HUES6 (cell line): ENCODE results near the gene POLE.

Source experiments
- H3K27ac ChIP-seq: 2 replicates; pipeline ENCODE4 v1.7.0; 2013; ENCODE audit warnings: low read depth, mild to moderate bottlenecking, low read length, inconsistent platforms
- H3K27me3 ChIP-seq: 2 replicates; pipeline ENCODE4 v1.6.1; 2013; ENCODE audit warnings: low read length; ENCODE audit not compliant: control insufficient read depth, insufficient read depth
- H3K36me3 ChIP-seq: 2 replicates; pipeline ENCODE4 v1.6.1; 2013; ENCODE audit warnings: low read length; ENCODE audit not compliant: control insufficient read depth, insufficient read depth
- H3K4me1 ChIP-seq: 2 replicates; pipeline ENCODE4 v1.6.1; 2013; ENCODE audit warnings: low read length; ENCODE audit not compliant: control insufficient read depth, insufficient read depth
- H3K4me3 ChIP-seq: 2 replicates; pipeline ENCODE4 v1.5.1; 2013; ENCODE audit warnings: low read depth, low read length
- H3K9ac ChIP-seq: one replicate; pipeline ENCODE4 v1.6.1; 2013; ENCODE audit warnings: mild to moderate bottlenecking, low read length
- H3K9me3 ChIP-seq: 2 replicates; pipeline ENCODE4 v1.6.1; 2013; ENCODE audit warnings: low read depth, low read length; ENCODE audit not compliant: control insufficient read depth, insufficient read depth

The POLE gene, protein sequence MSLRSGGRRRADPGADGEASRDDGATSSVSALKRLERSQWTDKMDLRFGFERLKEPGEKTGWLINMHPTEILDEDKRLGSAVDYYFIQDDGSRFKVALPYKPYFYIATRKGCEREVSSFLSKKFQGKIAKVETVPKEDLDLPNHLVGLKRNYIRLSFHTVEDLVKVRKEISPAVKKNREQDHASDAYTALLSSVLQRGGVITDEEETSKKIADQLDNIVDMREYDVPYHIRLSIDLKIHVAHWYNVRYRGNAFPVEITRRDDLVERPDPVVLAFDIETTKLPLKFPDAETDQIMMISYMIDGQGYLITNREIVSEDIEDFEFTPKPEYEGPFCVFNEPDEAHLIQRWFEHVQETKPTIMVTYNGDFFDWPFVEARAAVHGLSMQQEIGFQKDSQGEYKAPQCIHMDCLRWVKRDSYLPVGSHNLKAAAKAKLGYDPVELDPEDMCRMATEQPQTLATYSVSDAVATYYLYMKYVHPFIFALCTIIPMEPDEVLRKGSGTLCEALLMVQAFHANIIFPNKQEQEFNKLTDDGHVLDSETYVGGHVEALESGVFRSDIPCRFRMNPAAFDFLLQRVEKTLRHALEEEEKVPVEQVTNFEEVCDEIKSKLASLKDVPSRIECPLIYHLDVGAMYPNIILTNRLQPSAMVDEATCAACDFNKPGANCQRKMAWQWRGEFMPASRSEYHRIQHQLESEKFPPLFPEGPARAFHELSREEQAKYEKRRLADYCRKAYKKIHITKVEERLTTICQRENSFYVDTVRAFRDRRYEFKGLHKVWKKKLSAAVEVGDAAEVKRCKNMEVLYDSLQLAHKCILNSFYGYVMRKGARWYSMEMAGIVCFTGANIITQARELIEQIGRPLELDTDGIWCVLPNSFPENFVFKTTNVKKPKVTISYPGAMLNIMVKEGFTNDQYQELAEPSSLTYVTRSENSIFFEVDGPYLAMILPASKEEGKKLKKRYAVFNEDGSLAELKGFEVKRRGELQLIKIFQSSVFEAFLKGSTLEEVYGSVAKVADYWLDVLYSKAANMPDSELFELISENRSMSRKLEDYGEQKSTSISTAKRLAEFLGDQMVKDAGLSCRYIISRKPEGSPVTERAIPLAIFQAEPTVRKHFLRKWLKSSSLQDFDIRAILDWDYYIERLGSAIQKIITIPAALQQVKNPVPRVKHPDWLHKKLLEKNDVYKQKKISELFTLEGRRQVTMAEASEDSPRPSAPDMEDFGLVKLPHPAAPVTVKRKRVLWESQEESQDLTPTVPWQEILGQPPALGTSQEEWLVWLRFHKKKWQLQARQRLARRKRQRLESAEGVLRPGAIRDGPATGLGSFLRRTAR (N-terminal part only)

DNA sequence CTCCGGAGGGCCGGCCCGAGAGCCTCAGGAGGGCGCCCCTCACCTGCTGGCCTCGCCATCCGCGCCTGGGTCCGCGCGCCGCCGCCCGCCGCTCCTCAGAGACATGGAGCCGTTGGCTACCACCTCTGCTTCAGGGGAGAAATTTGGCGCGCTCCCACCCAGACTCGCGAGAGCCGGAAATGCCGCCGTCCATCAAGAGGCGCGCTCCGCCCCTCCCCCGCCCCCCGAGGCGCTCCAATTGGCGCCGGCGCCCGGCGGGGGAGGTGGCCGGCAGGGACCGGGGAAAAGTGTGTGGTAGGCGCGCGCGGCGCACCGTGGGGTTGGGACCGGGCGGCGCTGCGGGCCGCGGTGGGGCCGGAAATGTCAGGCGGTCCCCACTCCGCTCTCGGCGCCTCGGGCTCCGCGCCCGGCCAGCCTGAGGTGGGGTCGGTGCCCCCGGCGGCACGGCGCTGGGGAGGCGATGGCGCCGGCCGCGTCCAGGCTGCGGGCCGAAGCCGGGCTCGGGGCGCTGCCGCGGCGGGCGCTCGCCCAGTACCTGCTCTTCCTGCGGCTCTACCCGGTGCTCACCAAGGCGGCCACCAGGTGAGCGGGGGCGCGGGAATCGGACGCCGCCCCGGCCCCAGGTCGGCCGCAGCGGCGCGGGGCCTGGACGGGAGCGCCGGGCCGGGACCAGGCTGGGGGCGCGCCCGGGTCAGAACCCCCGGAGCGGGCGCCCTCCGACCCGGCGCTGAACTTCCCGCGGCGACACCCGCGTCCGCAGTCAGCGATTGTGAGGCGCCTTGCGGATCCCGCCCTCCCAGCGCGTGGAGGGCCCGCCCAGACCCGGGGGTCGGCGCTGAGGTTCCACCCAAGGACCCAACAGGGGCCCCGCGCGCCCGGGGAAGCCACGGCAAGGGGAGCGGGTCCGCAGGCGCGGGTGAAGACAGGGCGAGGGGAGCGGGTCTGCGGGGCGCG is at the start of gene POLE, which contains the start of gene PXMP2:
Gene POLE, minus strand, starts transcription at position 132 of the 954 bp plus-strand sequence. Its CDS starts 27 bp downstream, at position 105.
Gene PXMP2, plus strand, starts transcription at position 377 of the 954 bp plus-strand sequence. Its CDS starts 84 bp downstream, at position 461.
- Histone ChIP-seq H3K9me3 (peaks cover 2% of the 10 kb centered on the region; the same call in 1 of the 2 replicates), H3K36me3 (peaks cover 10% of the 10 kb centered on the region), H3K4me1 (peaks cover 10% of the 10 kb centered on the region; the same call in 1 of the 2 replicates), H3K9ac (peak within 1 kb of the TSS; percentile 93), H3K27ac (peak within 1 kb of the TSS; percentile 79; the same call in 1 of the 2 replicates), H3K27me3 (peaks cover 9% of the 10 kb centered on the region), H3K4me3 (peak within 1 kb of the TSS; percentile 63)

DNA sequence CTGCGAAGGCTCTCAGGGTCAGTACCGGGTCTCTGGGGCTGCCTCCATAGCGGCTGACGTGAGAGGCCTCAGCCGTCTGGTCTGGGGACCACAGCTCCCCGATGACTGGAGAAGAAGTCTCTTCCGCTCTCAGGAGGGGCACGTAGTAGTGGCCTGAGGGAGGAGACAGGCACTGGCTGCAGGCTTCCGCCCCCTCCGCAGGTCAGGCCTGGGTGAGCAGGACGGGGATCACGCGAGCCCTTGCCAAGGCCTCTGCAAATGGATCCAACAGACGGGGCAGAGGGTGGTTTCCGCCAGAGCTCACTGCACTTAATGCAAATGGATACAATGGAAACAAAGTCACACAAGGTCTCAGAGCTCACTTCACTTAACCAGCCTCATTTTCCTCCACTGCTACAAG is 49.8 kb upstream of the POLE start:
- H3K4me1 ChIP-seq = no peaks in the 10 kb centered on the region
- peaks cover 94% of the 10 kb centered on the region for H3K36me3 ChIP-seq
- no peaks in the 10 kb centered on the region for H3K27me3 ChIP-seq
- H3K9ac ChIP-seq = no peak overlapping the region
- no peak overlapping the region for H3K27ac ChIP-seq
- no peaks in the 10 kb centered on the region for H3K9me3 ChIP-seq
- H3K4me3 ChIP-seq = no peak overlapping the region

DNA sequence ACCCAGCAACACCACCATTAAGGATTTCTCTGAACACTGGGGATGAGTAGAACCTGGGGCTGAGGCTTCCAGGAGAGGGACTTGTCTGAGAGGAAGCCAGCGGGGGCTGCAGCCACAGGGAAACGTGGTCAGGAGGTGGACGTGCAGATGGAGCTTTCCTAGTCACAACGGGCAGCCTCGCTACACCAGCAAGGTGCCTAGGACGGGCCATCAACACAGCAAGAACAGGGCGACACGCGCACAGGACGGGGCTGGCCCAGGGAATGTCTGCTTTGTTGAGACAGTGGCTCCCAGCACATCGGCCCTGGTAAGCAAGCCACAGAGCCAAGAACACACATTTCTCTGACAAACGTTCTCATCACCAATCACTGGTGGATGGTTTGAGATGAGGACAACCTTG is 49.2 kb upstream of the POLE start:
- Histone ChIP-seq H3K4me1 (no peaks in the 10 kb centered on the region), H3K36me3 (peaks cover 94% of the 10 kb centered on the region), H3K9ac (no peak overlapping the region), H3K27me3 (no peaks in the 10 kb centered on the region), H3K4me3 (no peak overlapping the region), H3K9me3 (no peaks in the 10 kb centered on the region), H3K27ac (no peak overlapping the region)

DNA sequence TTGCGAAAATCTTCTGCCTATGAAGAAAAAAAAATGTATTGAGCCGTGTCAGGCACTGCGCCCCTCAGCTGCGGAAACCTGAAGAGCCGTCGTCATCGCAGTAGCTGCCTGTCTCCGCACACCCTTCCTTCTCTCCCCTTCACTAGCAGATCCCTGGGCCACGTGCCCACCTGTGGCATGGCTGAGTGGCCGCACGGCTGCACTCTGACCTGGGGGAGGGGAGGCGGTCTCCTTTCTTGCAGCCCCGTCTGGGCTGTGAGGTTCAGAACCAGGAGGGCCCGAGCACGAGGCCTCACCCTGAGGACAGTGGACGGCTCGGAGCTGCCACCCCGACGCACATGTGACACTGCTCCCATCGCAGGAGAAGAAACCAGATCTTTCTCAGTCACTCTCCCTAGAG is 48.4 kb upstream of the POLE start:
- no peak overlapping the region for H3K4me3 ChIP-seq
- H3K9me3 ChIP-seq = 0 out of 2 replicates have a peak, but pooled peaks cover under 1% of the 10 kb centered on the region
- no peaks in the 10 kb centered on the region for H3K27me3 ChIP-seq
- peaks cover 94% of the 10 kb centered on the region for H3K36me3 ChIP-seq
- H3K4me1 ChIP-seq = no peaks in the 10 kb centered on the region
- H3K9ac ChIP-seq = no peak overlapping the region
- H3K27ac ChIP-seq = no peak overlapping the region

DNA sequence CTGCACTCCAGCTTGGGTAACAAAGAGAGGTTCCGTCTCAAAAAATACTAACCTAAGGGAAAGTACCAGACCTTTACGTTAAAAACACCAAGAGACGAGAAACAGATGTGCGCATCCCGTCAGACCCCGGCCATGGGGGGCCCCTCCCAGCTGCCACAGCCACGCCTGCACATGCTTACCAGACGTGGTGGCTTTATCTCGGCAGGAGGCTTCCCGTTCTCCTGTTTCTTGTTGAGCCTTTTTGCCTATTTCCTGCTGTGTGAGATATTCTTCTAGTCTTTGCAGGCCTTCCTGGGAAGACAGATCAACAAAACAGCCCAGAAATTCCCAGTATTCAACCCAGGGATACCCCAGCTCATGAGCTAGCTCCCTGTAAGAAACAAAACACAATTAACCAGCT is 47.1 kb upstream of the POLE start:
- Histone ChIP-seq H3K4me3 (no peak overlapping the region), H3K27ac (no peak overlapping the region)

DNA sequence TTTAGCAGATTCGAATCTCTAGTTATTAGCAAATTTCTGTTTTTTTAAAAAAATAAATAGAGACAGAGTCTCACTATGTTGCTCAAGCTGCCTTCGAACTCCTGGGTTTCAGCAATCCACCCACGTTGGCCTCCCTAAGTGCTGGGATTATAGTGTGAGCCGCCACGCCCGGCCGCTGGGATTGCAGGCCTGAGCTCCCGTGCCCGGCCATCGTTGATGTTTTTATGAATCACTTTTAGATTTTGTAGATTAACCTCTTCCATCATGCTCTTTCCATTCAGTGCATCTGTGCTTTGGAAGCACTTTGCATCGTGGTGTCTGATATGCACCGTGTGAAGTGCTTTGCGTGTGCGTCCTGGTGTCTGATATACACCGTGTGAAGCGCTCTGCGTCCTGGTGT is 44.4 kb upstream of the POLE start:
- H3K4me3 ChIP-seq = no peak overlapping the region
- H3K4me1 ChIP-seq = no peaks in the 10 kb centered on the region
- peaks cover 9% of the 10 kb centered on the region for H3K9me3 ChIP-seq
- H3K27me3 ChIP-seq = no peaks in the 10 kb centered on the region
- no peak overlapping the region for H3K27ac ChIP-seq
- H3K9ac ChIP-seq = no peak overlapping the region
- peaks cover 96% of the 10 kb centered on the region for H3K36me3 ChIP-seq

More for the DNA sequence above, 47.1 kb upstream of the POLE start:
- H3K4me1 ChIP-seq = no peaks in the 10 kb centered on the region
- H3K36me3 ChIP-seq = peaks cover 91% of the 10 kb centered on the region
- H3K27me3 ChIP-seq = no peaks in the 10 kb centered on the region
- H3K9ac ChIP-seq = no peak overlapping the region
- H3K9me3 ChIP-seq = peaks cover 9% of the 10 kb centered on the region

DNA sequence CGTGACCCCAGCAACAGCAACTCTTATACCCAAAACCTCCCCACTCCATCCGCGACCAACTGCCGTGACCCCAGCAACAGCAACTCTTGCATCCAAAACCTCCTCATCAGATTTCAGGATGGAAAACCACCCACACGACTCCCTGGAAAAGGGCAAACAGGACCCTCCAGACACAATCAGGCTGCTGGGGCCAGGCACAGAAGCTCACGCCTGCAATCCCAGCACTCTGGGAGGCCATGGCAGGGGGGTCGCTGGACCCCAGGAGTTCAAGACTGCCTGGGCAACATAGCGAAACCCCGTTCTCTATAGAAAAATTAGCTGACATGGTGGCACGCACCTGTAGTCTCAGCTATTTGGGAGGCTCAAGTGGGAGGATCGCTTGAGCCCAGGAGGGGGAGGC is 43.2 kb upstream of the POLE start:
- Histone ChIP-seq H3K9ac (no peak overlapping the region), H3K9me3 (peaks cover 9% of the 10 kb centered on the region), H3K4me3 (no peak overlapping the region), H3K27me3 (no peaks in the 10 kb centered on the region), H3K36me3 (peaks cover 97% of the 10 kb centered on the region), H3K4me1 (no peaks in the 10 kb centered on the region), H3K27ac (no peak overlapping the region)

DNA sequence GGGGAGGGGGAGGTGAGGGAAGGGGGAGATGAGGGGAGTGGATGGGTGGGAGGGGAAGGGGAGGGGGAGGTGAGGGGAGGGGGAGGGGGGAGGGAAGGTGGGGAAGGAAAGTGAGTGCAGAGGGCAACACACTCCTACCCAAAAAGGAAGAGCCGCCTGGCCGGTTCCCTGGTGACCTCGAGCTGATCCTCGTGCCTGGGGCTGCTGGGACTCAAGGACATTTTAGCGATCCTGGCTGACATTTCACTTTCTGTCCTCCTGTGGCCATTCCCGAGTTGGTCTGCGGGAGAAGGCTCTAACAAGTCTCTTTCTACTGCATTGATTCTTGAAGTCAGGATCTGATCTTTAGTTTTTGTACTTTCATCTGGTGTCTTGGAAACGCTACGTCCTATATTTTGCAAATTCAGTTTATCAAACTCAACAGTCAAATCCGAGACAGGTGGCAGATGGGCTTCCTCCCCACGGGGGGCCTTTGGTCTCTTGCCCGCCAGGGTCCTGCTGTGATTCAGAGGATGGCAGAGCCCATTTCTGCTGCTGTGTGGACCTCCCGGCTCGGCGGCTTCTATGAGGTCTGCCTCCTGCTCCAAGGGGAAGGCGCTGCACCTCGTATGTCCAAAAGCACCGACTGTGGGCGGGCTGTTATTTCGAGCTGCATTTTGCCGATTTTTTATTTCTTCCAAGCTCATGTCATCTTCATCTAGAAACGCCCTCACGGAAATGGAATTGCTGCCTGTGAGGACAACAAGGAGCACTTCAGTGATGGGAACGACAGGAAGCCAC is 42.6 kb upstream of the POLE start:
- no peak overlapping the region for H3K27ac ChIP-seq
- H3K4me3 ChIP-seq = no peak overlapping the region
- H3K36me3 ChIP-seq = peaks cover 97% of the 10 kb centered on the region

DNA sequence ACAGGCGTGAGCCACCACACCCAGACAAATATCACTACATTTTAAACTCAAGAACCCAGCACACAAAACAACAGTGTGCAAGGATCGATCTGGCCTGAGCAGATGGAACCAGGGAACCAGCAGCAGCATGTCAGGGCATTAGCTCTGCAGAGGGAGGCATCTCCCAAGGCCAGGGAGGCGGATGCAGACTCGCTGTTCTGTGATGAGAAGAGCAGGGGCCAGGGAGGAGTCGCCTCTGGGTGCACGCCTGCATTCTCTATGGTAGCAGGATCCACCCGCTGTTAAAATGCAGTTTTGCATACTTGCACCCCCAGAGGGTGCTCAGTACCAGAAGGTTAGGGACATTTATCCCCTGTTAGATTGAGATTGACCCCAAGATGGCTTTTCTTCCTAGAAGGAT is 41.4 kb upstream of the POLE start:
- no peaks in the 10 kb centered on the region for H3K4me1 ChIP-seq
- peaks cover 9% of the 10 kb centered on the region for H3K9me3 ChIP-seq
- peaks cover 97% of the 10 kb centered on the region for H3K36me3 ChIP-seq
- no peak overlapping the region for H3K9ac ChIP-seq
- no peaks in the 10 kb centered on the region for H3K27me3 ChIP-seq
- no peak overlapping the region for H3K4me3 ChIP-seq
- no peak overlapping the region for H3K27ac ChIP-seq

More for the DNA sequence above, 42.6 kb upstream of the POLE start:
- peaks cover 9% of the 10 kb centered on the region for H3K9me3 ChIP-seq
- H3K4me1 ChIP-seq = no peaks in the 10 kb centered on the region
- no peak overlapping the region for H3K9ac ChIP-seq
- H3K27me3 ChIP-seq = no peaks in the 10 kb centered on the region
